Stimulated activated CD8-positive, alpha-beta memory T cell treated with anti-CD3 and anti-CD28 coated beads, Interleukin-2, amount 100 ng/mL, for 48 hours (primary cell): ENCODE data around the gene CFAP100.

Experiments used
- DNase-seq, 2 donors: peaks; one replicate each; pipeline ENCODE4 v3.0.0-alpha.2; 2020; ENCODE audit warnings: low read depth in 2 of 2

The CFAP100 gene

GRCh38 chr3:126399756-126400155 lies 5.0 kb downstream of the CFAP100 start:
- DNase-seq: no peak

GRCh38 chr3:126401611-126402160 lies 7.0 kb downstream of the CFAP100 start:
- DNase-seq: no peak

GRCh38 chr3:126402178-126402577 lies 7.5 kb downstream of the CFAP100 start:
- no peak for DNase-seq

- no peak for DNase-seq
These were observed 8.1 kb downstream of the CFAP100 start for GRCh38 chr3:126402666-126403302.

- DNase-seq: no peak
These were observed 11.9 kb downstream of the CFAP100 start for GRCh38 chr3:126406389-126407296.

- DNase-seq: no peak
These were observed 12.8 kb downstream of the CFAP100 start for GRCh38 chr3:126407412-126408044.

GRCh38 chr3:126408099-126408498 lies 13.4 kb downstream of the CFAP100 start:
- no peak for DNase-seq

- DNase-seq: no peak
These were observed 18.4 kb downstream of the CFAP100 start for GRCh38 chr3:126412841-126413692.

GRCh38 chr3:126413693-126414080 lies 19.0 kb downstream of the CFAP100 start:
- no peak for DNase-seq

GRCh38 chr3:126414406-126414805 lies 19.7 kb downstream of the CFAP100 start:
- DNase-seq: no peak

- no peak for DNase-seq
These were observed 20.4 kb downstream of the CFAP100 start for GRCh38 chr3:126414961-126415660.

- no peak for DNase-seq
These were observed 21.2 kb downstream of the CFAP100 start for GRCh38 chr3:126415661-126416591.

GRCh38 chr3:126416943-126417342 lies 22.2 kb downstream of the CFAP100 start:
- DNase-seq: no peak

- no peak for DNase-seq
These were observed 22.8 kb downstream of the CFAP100 start for GRCh38 chr3:126417515-126417914.

- no peak for DNase-seq
These were observed 23.3 kb downstream of the CFAP100 start for GRCh38 chr3:126417981-126418530.

GRCh38 chr3:126418661-126419131 lies 24.0 kb downstream of the CFAP100 start:
- DNase-seq: no peak

GRCh38 chr3:126419151-126419703 lies 24.5 kb downstream of the CFAP100 start:
- DNase-seq: no peak

- DNase-seq: no peak
These were observed 25.4 kb downstream of the CFAP100 start for GRCh38 chr3:126419886-126420786.
